Mucosa of stomach (tissue), 1 donor: ENCODE measurements around the gene KCNMA1.
"Not testable (repeated sequence)": the region's sequence is repeated elsewhere in the genome, so short reads cannot be mapped to it uniquely, and the experiment has no call there.

Source experiments
- H3K27me3 ChIP-seq: one replicate; pipeline ENCODE4 v1.7.0; 2013; ENCODE audit warnings: mild to moderate bottlenecking, low read length; ENCODE audit not compliant: control insufficient read depth, insufficient read depth
- H3K36me3 ChIP-seq: one replicate; pipeline ENCODE4 v1.7.0; 2013; ENCODE audit warnings: low read length; ENCODE audit not compliant: control insufficient read depth, insufficient read depth
- H3K4me1 ChIP-seq: one replicate; pipeline ENCODE4 v1.7.0; 2013; ENCODE audit warnings: mild to moderate bottlenecking, low read length; ENCODE audit not compliant: control insufficient read depth, insufficient read depth
- H3K4me3 ChIP-seq: one replicate; pipeline ENCODE4 v1.7.0; 2013; ENCODE audit warnings: low read length
- H3K9ac ChIP-seq: one replicate; pipeline ENCODE4 v1.7.0; 2013; ENCODE audit warnings: mild to moderate bottlenecking, low read length, moderate library complexity
- H3K9me3 ChIP-seq: one replicate; pipeline ENCODE4 v1.7.0; 2013; ENCODE audit warnings: mild to moderate bottlenecking, low read length, moderate library complexity; ENCODE audit not compliant: control insufficient read depth
- donor health status: Pancreatic carcinoma.

The KCNMA1 gene

DNA sequence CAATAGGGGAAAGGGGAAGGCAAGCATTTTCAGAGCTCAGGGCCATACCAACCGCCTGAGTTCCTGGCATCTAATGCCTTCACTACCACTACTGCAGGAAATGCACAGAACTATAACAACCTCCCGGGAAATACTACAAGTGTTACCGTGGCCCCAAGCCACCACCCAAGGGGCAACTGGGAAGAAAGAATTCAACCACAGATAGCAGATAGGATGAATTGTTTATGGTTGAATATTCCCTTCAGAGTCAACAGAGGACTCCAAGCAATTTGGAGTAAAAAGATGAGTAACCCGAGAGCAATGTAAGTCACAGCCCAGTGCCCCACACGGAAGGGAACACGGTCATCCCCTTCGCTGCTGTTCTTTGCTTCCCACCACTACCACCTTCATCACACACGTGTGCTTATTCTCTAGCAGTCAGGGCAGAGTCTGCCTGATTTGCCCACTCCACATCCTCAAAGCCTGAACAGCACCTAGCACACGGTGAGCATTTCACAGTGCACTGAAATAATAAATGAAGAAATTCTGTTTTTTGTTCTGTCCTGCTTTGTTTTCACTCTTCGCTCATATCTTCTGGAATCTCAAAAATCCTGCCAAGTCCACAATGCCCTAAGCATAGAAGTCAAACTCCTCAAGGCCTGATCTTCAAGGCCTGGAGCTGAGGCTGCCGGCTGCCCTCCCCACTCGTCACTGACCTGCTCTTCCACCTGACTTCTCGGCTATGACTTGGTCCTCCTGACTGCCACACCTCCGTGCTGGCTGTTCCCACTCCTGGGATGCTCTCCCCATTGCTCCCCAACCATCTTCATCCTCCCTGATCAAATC lies 221.1 kb downstream of the KCNMA1 start:
- Histone ChIP-seq H3K9me3 (no peaks in the 10 kb centered on the region), H3K4me1 (peaks cover 4% of the 10 kb centered on the region), H3K36me3 (no peaks in the 10 kb centered on the region), H3K27me3 (no peaks in the 10 kb centered on the region), H3K4me3 (no peak overlapping the region), H3K9ac (no peak overlapping the region)

DNA sequence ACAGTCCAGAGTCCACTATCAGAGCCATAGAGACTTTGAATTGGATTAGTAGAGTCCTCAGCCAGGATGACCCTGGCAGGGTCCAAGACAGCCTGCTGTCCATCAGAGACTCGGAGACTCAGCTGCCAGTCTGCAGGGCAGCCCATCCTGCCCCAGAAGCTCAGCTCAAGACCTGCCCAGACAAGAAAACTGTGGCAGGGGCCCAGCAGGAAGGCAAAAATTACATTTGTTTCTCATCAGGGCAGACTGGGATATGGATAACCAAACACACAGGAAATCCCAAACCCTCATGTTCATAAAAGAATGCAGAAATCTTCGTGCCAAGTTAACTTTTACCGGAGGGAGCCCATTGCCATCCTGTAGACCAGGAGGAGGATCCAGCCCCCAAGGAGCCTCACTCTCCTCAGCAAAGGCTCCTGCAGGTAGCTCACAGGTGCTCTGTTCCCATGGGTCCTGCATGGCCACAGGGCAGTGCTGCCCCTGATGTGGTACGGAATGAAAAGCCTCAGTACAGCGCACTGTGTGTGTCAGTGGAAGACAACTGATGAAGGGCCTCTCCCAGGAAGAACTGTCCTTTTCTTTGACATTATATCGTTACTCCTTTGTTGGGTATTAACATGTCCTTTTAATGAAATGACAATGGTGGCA lies 222.2 kb downstream of the KCNMA1 start:
- no peak overlapping the region for H3K4me3 ChIP-seq
- peaks cover 10% of the 10 kb centered on the region for H3K4me1 ChIP-seq
- H3K36me3 ChIP-seq, result no peaks in the 10 kb centered on the region
- H3K27me3 ChIP-seq, result no peaks in the 10 kb centered on the region
- no peak overlapping the region for H3K9ac ChIP-seq
- no peaks in the 10 kb centered on the region for H3K9me3 ChIP-seq

DNA sequence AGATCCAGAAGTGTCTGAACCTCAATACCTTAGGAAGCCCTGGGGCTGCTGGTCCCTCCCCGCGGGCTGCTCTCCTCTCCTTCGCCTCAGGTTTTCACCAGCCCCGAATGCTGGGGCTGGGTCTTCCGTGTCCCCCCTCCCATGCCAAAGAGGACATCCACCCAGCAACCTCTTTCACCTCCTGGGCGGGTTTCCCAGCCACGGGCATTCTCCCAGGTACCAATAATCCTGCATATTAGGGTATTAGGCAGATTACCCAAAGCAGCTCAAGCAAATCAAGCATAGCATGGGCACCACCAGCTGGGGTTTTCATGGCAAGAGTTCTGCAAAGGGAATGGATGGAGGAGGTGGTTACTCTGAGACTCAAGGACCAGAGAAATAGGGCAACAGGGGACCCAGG lies 224.4 kb downstream of the KCNMA1 start:
- Histone ChIP-seq H3K9ac (no peak overlapping the region), H3K4me1 (peaks cover 32% of the 10 kb centered on the region), H3K9me3 (no peaks in the 10 kb centered on the region), H3K27me3 (no peaks in the 10 kb centered on the region), H3K4me3 (no peak overlapping the region), H3K36me3 (no peaks in the 10 kb centered on the region)

DNA sequence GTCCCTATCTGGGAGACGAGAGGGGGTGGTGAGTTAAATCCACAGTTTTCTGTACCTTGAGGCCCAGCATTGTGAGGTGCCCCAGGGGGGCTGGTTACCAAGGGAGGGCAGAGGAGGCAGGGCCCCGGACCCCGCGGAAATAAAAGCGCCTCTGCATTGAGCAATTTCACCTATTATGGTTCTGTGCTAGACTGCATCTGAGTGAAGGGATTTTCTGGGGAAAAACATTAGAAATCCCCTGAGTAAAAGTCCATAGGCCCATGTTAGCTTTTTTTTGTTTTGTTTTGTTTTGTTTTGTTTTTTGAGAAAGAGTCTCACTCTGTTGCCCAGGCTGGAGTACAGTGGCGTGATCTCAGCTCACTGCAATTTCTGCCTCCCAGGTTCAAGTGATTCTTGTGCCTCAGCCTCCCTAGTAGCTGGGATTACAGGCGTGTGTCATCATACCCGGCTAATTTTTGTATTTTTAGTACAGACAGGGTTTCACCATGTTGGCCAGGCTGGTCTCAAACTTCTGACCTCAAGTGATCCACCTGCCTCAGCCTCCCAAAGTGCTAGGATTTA lies 225.0 kb downstream of the KCNMA1 start:
- not testable (repeated sequence) for H3K9me3 ChIP-seq, H3K9ac ChIP-seq, H3K27me3 ChIP-seq, H3K36me3 ChIP-seq, H3K4me3 ChIP-seq
- peaks cover 37% of the 10 kb centered on the region for H3K4me1 ChIP-seq

DNA sequence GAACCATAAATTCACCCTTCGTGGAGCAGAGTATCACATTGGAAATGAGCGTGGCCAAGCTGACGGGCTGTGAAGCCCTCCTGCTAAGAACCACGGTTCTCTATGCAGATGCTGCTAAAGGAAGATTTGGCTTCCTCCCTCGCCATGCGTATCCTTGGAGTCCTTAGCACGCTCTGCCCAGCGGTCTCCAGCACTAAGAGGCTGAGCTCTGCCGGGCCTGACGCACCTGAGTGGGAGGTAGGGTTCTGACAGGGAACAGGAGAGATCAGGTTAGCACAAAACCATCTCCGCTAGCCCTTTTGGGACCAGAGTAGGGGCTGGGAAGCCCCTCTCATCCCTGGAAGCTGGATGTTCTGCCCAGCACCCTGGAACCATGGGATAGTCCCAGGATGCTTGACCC lies 225.8 kb downstream of the KCNMA1 start:
- no peaks in the 10 kb centered on the region for H3K36me3 ChIP-seq
- H3K9ac ChIP-seq, result no peak overlapping the region
- no peaks in the 10 kb centered on the region for H3K9me3 ChIP-seq
- H3K4me3 ChIP-seq, result no peak overlapping the region
- H3K27me3 ChIP-seq, result no peaks in the 10 kb centered on the region
- H3K4me1 ChIP-seq, result peaks cover 46% of the 10 kb centered on the region

DNA sequence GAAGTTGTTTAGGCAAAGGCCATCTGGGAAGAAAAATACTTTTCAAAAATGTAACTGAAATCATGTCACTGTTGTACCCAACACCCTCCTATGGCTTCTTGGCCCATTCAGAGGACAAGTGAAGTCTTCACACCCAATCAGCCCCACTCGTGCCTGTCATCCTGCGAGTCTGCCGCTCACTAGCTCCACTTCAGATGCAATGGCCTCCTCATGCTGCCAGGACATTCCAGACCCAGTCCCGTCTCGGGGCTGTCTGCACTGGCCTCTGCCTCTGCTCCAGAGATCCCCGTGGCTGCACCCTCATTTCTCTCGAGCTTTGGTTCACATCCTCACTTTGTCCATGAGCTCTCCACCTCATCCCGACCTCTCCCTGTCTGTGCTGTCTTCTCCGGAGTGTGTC lies 227.1 kb downstream of the KCNMA1 start:
- Histone ChIP-seq H3K9ac (no peak overlapping the region), H3K27me3 (no peaks in the 10 kb centered on the region), H3K4me3 (no peak overlapping the region), H3K4me1 (peaks cover 59% of the 10 kb centered on the region), H3K9me3 (no peaks in the 10 kb centered on the region), H3K36me3 (no peaks in the 10 kb centered on the region)

DNA sequence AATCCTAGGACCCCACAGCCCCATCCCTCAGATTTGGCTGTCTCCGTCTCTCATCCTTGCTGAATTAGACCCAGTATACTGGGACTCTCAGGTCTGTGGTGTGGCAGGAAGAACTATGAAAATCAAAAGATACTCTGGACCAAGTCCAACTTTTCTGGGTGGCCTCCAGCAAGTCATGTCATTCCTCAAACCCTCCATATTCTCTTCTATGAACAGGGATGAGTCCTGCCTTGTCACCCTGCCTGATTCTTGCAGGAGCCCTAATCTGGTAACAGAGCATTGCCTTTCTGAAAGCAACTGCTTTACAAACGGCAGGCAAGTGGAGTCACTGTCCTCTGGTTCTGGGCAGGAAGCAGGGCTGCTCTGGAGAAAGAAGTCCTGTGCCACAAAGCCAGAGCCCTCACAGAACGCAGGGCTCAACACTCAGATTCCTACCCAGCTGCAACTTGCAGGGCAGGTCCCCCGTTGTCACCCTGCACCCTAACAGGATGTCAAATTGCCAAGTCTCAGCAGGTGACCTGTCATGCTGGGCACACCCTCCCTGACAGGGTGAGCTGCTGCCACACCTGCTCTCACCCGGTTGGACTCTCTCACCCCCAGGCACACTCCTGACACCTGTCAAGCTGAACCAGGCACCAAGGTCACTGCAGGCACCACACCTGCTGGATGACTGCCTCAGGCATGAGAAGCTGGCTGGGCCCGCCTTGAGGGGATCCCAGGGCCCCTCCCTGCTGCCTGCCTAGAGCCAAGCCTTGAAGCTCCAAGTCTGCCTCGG lies 227.7 kb downstream of the KCNMA1 start:
- no peaks in the 10 kb centered on the region for H3K27me3 ChIP-seq
- H3K9me3 ChIP-seq, result no peaks in the 10 kb centered on the region
- no peaks in the 10 kb centered on the region for H3K36me3 ChIP-seq
- H3K4me1 ChIP-seq, result peaks cover 63% of the 10 kb centered on the region
- H3K4me3 ChIP-seq, result no peak overlapping the region
- H3K9ac ChIP-seq, result no peak overlapping the region

DNA sequence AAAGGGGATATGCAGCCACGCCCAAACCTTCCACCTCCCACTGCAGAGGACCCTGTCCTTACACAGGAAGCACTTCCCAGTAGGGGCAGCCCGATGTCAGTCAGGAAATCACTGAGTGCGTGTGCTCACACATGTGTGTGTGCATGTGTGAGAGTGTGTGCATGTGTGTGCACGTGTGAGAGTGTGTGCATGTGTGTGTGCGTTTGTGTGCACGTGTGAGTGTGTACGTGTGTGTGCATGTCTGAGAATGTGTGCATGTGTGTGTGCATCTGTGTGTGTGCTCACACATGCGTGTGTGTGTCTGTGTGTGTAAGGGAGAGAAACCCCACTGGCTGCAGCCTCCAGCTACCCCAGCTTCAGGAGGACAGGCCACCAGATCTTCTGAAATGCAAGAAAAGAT lies 229.3 kb downstream of the KCNMA1 start:
- no peak overlapping the region for H3K9ac ChIP-seq
- peaks cover 59% of the 10 kb centered on the region for H3K4me1 ChIP-seq
- H3K4me3 ChIP-seq, result no peak overlapping the region
- H3K36me3 ChIP-seq, result no peaks in the 10 kb centered on the region
- H3K9me3 ChIP-seq, result no peaks in the 10 kb centered on the region
- no peaks in the 10 kb centered on the region for H3K27me3 ChIP-seq

DNA sequence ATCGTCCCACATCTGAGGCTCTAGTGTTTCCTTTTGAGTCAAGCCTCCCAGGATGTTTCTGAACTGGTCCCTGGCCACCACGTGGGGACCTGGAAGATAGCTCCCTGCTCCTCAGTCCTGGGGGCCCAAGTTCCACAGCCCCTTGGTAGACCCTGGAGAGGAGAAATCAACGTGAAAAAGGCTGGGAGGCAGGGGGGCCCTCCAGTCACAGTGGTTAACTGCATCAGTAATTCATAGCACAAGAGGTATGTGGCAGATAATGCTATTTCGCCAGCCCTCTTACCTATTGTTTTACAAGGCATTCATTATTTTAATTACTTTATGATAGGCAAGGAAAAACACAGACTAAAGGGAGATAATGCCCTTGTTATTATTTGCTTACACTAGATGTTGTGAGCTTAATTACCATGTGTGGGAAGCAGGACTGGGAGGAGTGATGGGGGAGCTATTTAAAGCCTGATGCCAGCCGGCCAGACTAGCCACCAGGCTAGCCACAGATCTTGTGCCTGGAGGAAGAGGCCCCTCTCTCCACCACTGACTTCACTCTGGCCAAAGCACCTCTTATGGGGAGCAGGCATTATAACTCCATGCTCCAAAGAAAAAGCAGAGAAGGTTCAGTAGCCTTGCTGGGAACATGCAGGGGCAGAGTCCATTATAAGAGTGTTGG lies 230.7 kb downstream of the KCNMA1 start:
- Histone ChIP-seq H3K4me3 (no peak overlapping the region), H3K9ac (no peak overlapping the region), H3K4me1 (peaks cover 59% of the 10 kb centered on the region), H3K9me3 (no peaks in the 10 kb centered on the region), H3K27me3 (no peaks in the 10 kb centered on the region), H3K36me3 (no peaks in the 10 kb centered on the region)

DNA sequence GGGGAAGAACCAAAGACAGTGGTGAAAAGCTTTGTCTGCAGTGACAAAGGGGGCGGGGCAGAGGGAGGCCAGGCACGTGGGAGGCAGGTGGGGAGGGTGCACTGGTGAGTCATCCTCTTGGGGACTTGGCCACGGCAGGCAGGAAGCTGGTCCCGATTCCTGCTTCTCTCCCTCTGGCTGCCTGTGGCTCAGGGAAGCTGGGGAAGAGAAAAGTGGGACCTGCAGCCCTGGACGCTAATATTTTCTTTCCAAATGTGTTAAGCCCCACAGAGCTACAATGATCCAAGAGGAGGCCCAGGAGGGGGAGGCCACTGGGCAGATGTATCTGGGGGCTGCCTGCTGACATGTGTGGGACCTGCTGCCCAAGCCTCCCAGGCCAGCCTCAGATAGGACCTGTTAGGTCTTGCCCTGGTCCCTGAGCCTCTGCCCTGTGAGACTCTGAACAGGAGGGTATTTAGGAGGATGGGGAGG lies 231.8 kb downstream of the KCNMA1 start:
- H3K4me3 ChIP-seq, result no peak overlapping the region
- H3K36me3 ChIP-seq, result no peaks in the 10 kb centered on the region
- H3K27me3 ChIP-seq, result no peaks in the 10 kb centered on the region
- no peak overlapping the region for H3K9ac ChIP-seq
- H3K4me1 ChIP-seq, result peaks cover 57% of the 10 kb centered on the region
- no peaks in the 10 kb centered on the region for H3K9me3 ChIP-seq

DNA sequence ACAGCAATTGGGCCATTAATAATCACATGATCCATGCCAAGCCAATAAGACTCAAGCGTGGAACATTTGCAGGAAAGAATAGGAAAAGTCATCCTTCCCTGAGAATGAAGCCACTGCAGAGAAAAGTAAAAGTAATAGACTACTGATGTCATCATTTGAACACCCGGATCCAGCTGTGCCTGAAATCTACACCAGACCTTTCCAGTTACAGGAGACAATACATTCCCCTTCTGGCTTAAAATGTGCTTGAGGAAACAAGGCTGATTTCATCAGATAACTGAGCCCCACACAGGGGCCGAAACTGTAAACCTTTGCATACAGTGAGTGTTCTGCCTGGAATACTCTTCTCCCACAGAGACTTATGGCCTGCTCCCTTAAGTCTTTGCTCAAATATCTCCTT lies 232.8 kb downstream of the KCNMA1 start:
- Histone ChIP-seq H3K9ac (no peak overlapping the region), H3K27me3 (no peaks in the 10 kb centered on the region), H3K4me3 (no peak overlapping the region), H3K4me1 (peaks cover 47% of the 10 kb centered on the region), H3K9me3 (no peaks in the 10 kb centered on the region), H3K36me3 (no peaks in the 10 kb centered on the region)
